GM23338 (cell line): ENCODE measurements around the gene ZDBF2. TPM values are rescaled to one million over a fixed set of nuclear protein-coding genes. Genes with fewer than 3 reads are reported as not detected.

Source experiments
- ATAC-seq: fragments of 200-7000 bp; cut with Tn5 transposase; 3 replicates; pipeline ENCODE4 v1.9.1; 2020
- DNase-seq: peaks from one replicate; pipeline ENCODE4 v3.0.0-alpha.2; 2015; ENCODE audit warnings: low spot score
- H2AFZ ChIP-seq: fragments of 200-600 bp; sonication (generic); 2 replicates; pipeline ENCODE4 v1.8.0; 2016; ENCODE audit warnings: antibody characterized with exemption, mild to moderate bottlenecking, moderate library complexity
- H3F3A ChIP-seq: fragments of 200-600 bp; sonication (generic); replicated peaks from 2 replicates; pipeline ENCODE4 v1.8.0; 2017; ENCODE audit warnings: antibody characterized with exemption, mixed run types, low read depth
- H3K27ac ChIP-seq: fragments of 200-600 bp; sonication (generic); 2 replicates; pipeline ENCODE4 v1.6.1; 2016; ENCODE audit warnings: low read depth
- H3K27me3 ChIP-seq: fragments of 200-600 bp; sonication (generic); 2 replicates; pipeline ENCODE4 v1.8.0; 2016; ENCODE audit warnings: mild to moderate bottlenecking, mixed run types, moderate library complexity; ENCODE audit not compliant: insufficient read depth
- H3K36me3 ChIP-seq: fragments of 200-600 bp; sonication (generic); 2 replicates; pipeline ENCODE4 v1.8.0; 2016; ENCODE audit warnings: mild to moderate bottlenecking; ENCODE audit not compliant: insufficient read depth
- H3K4me1 ChIP-seq: fragments of 200-600 bp; sonication (generic); 2 replicates; pipeline ENCODE4 v1.8.0; 2016; ENCODE audit warnings: mild to moderate bottlenecking, moderate library complexity; ENCODE audit not compliant: insufficient read depth
- H3K4me2 ChIP-seq: fragments of 200-600 bp; sonication (generic); 2 replicates; pipeline ENCODE4 v1.7.1; 2017; ENCODE audit warnings: mixed run types
- H3K4me3 ChIP-seq: fragments of 200-600 bp; sonication (generic); 2 replicates; pipeline ENCODE4 v1.6.1; 2016; ENCODE audit warnings: mixed run types
- H3K79me2 ChIP-seq: fragments of 200-600 bp; sonication (generic); replicated peaks from 2 replicates; pipeline ENCODE4 v1.8.0; 2017; ENCODE audit warnings: mild to moderate bottlenecking; ENCODE audit not compliant: insufficient read depth
- H3K9me2 ChIP-seq: fragments of 200-600 bp; sonication (generic); 2 replicates; pipeline ENCODE4 v1.8.0; 2017; ENCODE audit not compliant: insufficient read depth
- H4K20me1 ChIP-seq: fragments of 200-600 bp; sonication (generic); replicated peaks from 2 replicates; pipeline ENCODE4 v1.8.0; 2017; ENCODE audit warnings: mild to moderate bottlenecking; ENCODE audit not compliant: insufficient read depth
- H3K27ac Mint-ChIP-seq: 2 replicates; pipeline ENCODE4 v1.8.0; 2020; ENCODE audit warnings: inconsistent platforms, mild to moderate bottlenecking, moderate library complexity, mixed read lengths
- H3K27me3 Mint-ChIP-seq: 3 replicates; pipeline ENCODE4 v1.8.0; 2022; ENCODE audit warnings: low read depth, mild to moderate bottlenecking, moderate library complexity, mixed read lengths, inconsistent platforms; ENCODE audit not compliant: insufficient read depth, poor library complexity
- H3K36me3 Mint-ChIP-seq: 3 replicates; pipeline ENCODE4 v1.8.0; 2021; ENCODE audit warnings: low read depth, mild to moderate bottlenecking, inconsistent platforms, moderate library complexity, mixed read lengths
- H3K4me1 Mint-ChIP-seq: 3 replicates; pipeline ENCODE4 v1.8.0; 2020; ENCODE audit warnings: mild to moderate bottlenecking, inconsistent platforms, mixed read lengths
- H3K4me3 Mint-ChIP-seq: 3 replicates; pipeline ENCODE4 v1.8.0; 2021; ENCODE audit warnings: moderate library complexity, mild to moderate bottlenecking, inconsistent platforms, mixed read lengths
- H3K9me3 Mint-ChIP-seq: 3 replicates; pipeline ENCODE4 v1.8.0; 2020; ENCODE audit warnings: moderate library complexity, mild to moderate bottlenecking, inconsistent platforms, mixed read lengths
- CREB1 ChIP-seq: fragments of 250-450 bp; sonication (Bioruptor Pico); IDR thresholded peaks from 2 replicates; pipeline ENCODE4 v1.5.0; 2020; ENCODE audit warnings: low read depth, mild to moderate bottlenecking, moderate library complexity
- EZH2 ChIP-seq: fragments of 200-600 bp; sonication (generic); IDR thresholded peaks from one replicate; pipeline ENCODE4 v1.8.0; 2017; ENCODE audit warnings: antibody characterized with exemption, mild to moderate bottlenecking, low read depth; ENCODE audit not compliant: unreplicated experiment
- EZH2phosphoT487 ChIP-seq: fragments of 200-600 bp; sonication (generic); IDR thresholded peaks from one replicate; pipeline ENCODE4 v1.8.1; 2018; ENCODE audit warnings: antibody characterized with exemption; ENCODE audit not compliant: unreplicated experiment
- JUNB ChIP-seq: IDR thresholded peaks from one replicate; pipeline ENCODE4 v1.6.1; 2016; ENCODE audit warnings: antibody characterized with exemption; ENCODE audit not compliant: unreplicated experiment
- NANOG ChIP-seq: IDR thresholded peaks from 2 replicates; pipeline ENCODE4 v1.6.1; 2016; ENCODE audit warnings: antibody characterized with exemption, borderline replicate concordance
- POLR2AphosphoS5 ChIP-seq: IDR thresholded peaks from 2 replicates; pipeline ENCODE4 v1.6.1; 2016; ENCODE audit warnings: antibody characterized with exemption, low read depth
- STAT1 ChIP-seq: IDR thresholded peaks from one replicate; pipeline ENCODE4 v1.6.1; 2016; ENCODE audit warnings: antibody characterized with exemption; ENCODE audit not compliant: unreplicated experiment
- ZNF331 ChIP-seq: fragments of 250-450 bp; sonication (Bioruptor Pico); IDR thresholded peaks from 2 replicates; pipeline ENCODE4 v1.5.0; 2020; ENCODE audit warnings: low read depth, mild to moderate bottlenecking, moderate library complexity
- polyA plus RNA-seq: library from polyadenylated mRNA; unstranded; fragments of >200 nt; fragmentation: Nextera tagmentation; extraction: Ambion mirVana; gene quantifications from 2 replicates; pipeline ENCODE4 v1.2.1, GENCODE V29; 2016
- total RNA-seq: library from RNA; depleted of rRNA; stranded (reverse); fragments of >200 nt; shearing (Covaris generic); gene quantifications from 2 replicates; pipeline ENCODE4 v1.2.3, GENCODE V29; 2014
- TF ChIP-seq, protein P1 (sequence below): IDR thresholded peaks from 2 replicates; pipeline ENCODE4 v1.6.1; 2016; ENCODE audit warnings: antibody characterized with exemption
- TF ChIP-seq, protein P2 (sequence below), 2 experiments: fragments of 200-600 bp in 1 of 2; sonication (generic) in 1 of 2; conservative IDR thresholded peaks; 2 replicates each; pipeline versions ENCODE4 v1.5.1 to v1.6.1; 2016 to 2017; ENCODE audit warnings: antibody characterized with exemption in 2 of 2, low read depth in 2 of 2, mild to moderate bottlenecking in 2 of 2, moderate library complexity in 1 of 2
- TF ChIP-seq, protein P3 (sequence below): IDR thresholded peaks from one replicate; pipeline ENCODE4 v1.6.1; 2018; ENCODE audit warnings: antibody characterized with exemption; ENCODE audit not compliant: unreplicated experiment

Gene ZDBF2
- total and polyA plus RNA-seq, 2 experiments from 2014 or later: 7.6 to 41.1 TPM

DNA sequence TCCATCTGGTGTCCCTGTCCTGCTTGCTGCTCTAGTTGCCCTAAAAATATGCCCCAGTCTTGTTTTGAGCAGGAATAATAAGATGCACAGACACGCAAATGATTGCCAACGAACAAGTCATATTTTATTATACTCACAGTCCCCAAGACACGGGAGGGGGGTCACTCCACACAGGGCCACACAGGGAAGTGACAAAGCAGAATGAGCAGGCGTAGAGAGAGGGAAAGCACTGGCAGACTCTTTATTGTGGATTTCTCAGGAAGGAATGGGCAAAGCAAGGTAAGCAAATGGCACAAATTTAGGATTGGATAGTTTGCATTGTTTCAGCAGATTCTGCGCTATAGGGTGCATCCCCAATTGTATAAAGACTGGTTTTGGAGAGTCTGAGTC lies 20.7 kb upstream of the ZDBF2 start (continued):
- TF ChIP-seq, protein P1, sequence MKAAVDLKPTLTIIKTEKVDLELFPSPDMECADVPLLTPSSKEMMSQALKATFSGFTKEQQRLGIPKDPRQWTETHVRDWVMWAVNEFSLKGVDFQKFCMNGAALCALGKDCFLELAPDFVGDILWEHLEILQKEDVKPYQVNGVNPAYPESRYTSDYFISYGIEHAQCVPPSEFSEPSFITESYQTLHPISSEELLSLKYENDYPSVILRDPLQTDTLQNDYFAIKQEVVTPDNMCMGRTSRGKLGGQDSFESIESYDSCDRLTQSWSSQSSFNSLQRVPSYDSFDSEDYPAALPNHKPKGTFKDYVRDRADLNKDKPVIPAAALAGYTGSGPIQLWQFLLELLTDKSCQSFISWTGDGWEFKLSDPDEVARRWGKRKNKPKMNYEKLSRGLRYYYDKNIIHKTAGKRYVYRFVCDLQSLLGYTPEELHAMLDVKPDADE: no peak
- TF ChIP-seq EZH2 (no peak), ZNF331 (CRISPR knock-in tag) (no peak), NANOG (no peak), STAT1 (no peak)
- TF ChIP-seq, protein P2, sequence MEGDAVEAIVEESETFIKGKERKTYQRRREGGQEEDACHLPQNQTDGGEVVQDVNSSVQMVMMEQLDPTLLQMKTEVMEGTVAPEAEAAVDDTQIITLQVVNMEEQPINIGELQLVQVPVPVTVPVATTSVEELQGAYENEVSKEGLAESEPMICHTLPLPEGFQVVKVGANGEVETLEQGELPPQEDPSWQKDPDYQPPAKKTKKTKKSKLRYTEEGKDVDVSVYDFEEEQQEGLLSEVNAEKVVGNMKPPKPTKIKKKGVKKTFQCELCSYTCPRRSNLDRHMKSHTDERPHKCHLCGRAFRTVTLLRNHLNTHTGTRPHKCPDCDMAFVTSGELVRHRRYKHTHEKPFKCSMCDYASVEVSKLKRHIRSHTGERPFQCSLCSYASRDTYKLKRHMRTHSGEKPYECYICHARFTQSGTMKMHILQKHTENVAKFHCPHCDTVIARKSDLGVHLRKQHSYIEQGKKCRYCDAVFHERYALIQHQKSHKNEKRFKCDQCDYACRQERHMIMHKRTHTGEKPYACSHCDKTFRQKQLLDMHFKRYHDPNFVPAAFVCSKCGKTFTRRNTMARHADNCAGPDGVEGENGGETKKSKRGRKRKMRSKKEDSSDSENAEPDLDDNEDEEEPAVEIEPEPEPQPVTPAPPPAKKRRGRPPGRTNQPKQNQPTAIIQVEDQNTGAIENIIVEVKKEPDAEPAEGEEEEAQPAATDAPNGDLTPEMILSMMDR (conservative IDR thresholded peaks at IDR 0.05; ENCODE audit: low read depth in 2 of 2): no peak

DNA sequence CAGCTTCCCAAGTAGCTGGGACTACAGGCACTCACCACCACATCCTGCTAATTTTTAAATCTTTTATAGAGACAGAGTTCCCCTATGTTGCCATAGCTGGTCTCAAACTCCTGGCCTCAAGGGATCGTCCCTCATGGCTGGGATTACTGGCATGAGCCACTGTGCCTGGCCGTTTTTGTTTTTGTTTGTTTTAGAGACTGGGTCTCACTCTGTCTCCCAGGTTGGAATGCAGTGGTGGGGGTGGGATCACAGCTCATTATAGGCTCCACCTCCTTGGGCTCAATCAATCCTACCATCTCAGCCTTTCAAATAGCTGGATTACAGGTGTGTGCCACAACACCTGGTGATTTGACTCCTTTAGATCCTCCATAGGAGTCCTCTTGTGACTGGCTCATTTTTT lies 19.5 kb upstream of the ZDBF2 start:
- Mint-ChIP-seq H3K9me3 (peaks cover 2% of the 10 kb centered on the region; the same call in 1 of the 3 replicates), H3K36me3 (no peaks in the 10 kb centered on the region), H3K27me3 (peaks cover 2% of the 10 kb centered on the region), H3K4me1 (peaks cover 16% of the 10 kb centered on the region), H3K27ac (no peak overlapping the region), H3K4me3 (no peak overlapping the region)
- TF ChIP-seq, protein P1: no peak
- TF ChIP-seq NANOG: no peak
- no peaks in the 10 kb centered on the region for H3K9me2 ChIP-seq
- H4K20me1 ChIP-seq: no peaks in the 10 kb centered on the region
- H3K27me3 ChIP-seq: no peaks in the 10 kb centered on the region
- H3K36me3 ChIP-seq: no peaks in the 10 kb centered on the region
- no peaks in the 10 kb centered on the region; the same call in 1 of the 2 replicates for H3F3A ChIP-seq
- ATAC-seq (peak; percentile 76), DNase-seq (peak; percentile 79)
- no peak overlapping the region for H3K4me3 ChIP-seq
- peaks cover 7% of the 10 kb centered on the region; the same call in 1 of the 2 replicates for H3K4me1 ChIP-seq
- H2AFZ ChIP-seq: no peak overlapping the region
- H3K27ac ChIP-seq: no peak overlapping the region
- no peaks in the 10 kb centered on the region for H3K79me2 ChIP-seq
- H3K4me2 ChIP-seq: no peak overlapping the region

DNA sequence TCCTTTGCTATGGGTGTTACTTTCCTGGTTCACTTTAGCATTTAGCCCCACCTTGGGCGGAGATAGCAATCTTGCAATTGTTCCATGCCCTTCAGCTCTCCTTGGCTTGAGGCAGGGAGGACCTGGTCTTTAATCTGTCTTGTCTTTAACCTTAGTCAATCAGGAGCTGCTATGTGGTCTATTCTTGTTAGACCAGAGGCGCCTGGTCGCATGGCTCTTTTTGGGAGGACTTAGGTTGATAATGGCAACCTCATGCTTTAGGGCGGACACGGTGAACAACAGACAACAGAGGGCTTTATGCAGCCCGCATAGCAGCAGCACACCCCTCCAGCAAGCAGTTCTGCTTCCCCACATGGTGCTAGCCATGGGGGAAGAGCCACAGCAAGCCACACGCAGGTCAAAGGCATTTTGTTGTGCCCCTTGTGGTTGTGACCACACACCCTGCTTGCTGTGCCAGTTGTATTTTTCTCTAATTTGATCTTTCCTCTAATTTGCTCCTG lies 17.7 kb upstream of the ZDBF2 start:
- H3K27ac Mint-ChIP-seq: no peak overlapping the region
- no peaks in the 10 kb centered on the region for H3K27me3 ChIP-seq
- TF ChIP-seq, protein P3, sequence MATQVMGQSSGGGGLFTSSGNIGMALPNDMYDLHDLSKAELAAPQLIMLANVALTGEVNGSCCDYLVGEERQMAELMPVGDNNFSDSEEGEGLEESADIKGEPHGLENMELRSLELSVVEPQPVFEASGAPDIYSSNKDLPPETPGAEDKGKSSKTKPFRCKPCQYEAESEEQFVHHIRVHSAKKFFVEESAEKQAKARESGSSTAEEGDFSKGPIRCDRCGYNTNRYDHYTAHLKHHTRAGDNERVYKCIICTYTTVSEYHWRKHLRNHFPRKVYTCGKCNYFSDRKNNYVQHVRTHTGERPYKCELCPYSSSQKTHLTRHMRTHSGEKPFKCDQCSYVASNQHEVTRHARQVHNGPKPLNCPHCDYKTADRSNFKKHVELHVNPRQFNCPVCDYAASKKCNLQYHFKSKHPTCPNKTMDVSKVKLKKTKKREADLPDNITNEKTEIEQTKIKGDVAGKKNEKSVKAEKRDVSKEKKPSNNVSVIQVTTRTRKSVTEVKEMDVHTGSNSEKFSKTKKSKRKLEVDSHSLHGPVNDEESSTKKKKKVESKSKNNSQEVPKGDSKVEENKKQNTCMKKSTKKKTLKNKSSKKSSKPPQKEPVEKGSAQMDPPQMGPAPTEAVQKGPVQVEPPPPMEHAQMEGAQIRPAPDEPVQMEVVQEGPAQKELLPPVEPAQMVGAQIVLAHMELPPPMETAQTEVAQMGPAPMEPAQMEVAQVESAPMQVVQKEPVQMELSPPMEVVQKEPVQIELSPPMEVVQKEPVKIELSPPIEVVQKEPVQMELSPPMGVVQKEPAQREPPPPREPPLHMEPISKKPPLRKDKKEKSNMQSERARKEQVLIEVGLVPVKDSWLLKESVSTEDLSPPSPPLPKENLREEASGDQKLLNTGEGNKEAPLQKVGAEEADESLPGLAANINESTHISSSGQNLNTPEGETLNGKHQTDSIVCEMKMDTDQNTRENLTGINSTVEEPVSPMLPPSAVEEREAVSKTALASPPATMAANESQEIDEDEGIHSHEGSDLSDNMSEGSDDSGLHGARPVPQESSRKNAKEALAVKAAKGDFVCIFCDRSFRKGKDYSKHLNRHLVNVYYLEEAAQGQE: no peak
- TF ChIP-seq JUNB (no peak), CREB1 (CRISPR knock-in tag) (no peak), EZH2 (no peak), NANOG (no peak), POLR2AphosphoS5 (no peak), EZH2phosphoT487 (no peak), ZNF331 (CRISPR knock-in tag) (no peak)
- TF ChIP-seq, protein P1: no peak

More for the DNA sequence above, 17.7 kb upstream of the ZDBF2 start:
- Histone ChIP-seq H3F3A (no peaks in the 10 kb centered on the region; the same call in 1 of the 2 replicates), H3K9me2 (no peaks in the 10 kb centered on the region), H3K4me1 (peaks cover 7% of the 10 kb centered on the region; the same call in 1 of the 2 replicates), H3K27ac (no peak overlapping the region), H4K20me1 (no peaks in the 10 kb centered on the region), H3K36me3 (no peaks in the 10 kb centered on the region), H3K4me3 (no peak overlapping the region), H3K79me2 (no peaks in the 10 kb centered on the region), H3K4me2 (no peak overlapping the region), H2AFZ (peak overlapping the region; percentile 84)
- ATAC-seq: peak; percentile 44
- no peak overlapping the region for H3K4me3 Mint-ChIP-seq
- peaks cover 21% of the 10 kb centered on the region for H3K4me1 Mint-ChIP-seq
- H3K27me3 Mint-ChIP-seq: peaks cover 2% of the 10 kb centered on the region
- DNase-seq: no peak
- peaks cover under 1% of the 10 kb centered on the region; the same call in 1 of the 3 replicates for H3K9me3 Mint-ChIP-seq
- H3K36me3 Mint-ChIP-seq: no peaks in the 10 kb centered on the region
